Dermis microvascular lymphatic vessel endothelial cell (primary cell): ENCODE data around the gene EGFL6. TPM values are rescaled to one million over a fixed set of nuclear protein-coding genes. Genes with fewer than 3 reads are reported as not detected.

Experiments used
- total RNA-seq: library from RNA; depleted of rRNA; stranded (reverse); fragments of >200 nt; gene quantifications from 2 replicates; pipeline ENCODE4 v1.2.1, GENCODE V29; 2014

The EGFL6 gene
- total RNA-seq, 1 donor from 2014 or later = not detected

Other genes with a start within 250 kb of the EGFL6 start
- not detected in 2 replicates for gene ATXN3L, start 249.5 kb upstream of the EGFL6 start, total RNA-seq
- gene TCEANC, start 83.5 kb downstream of the EGFL6 start, total RNA-seq = 1.2 and 1.6 TPM in 2 replicates
- 16.0 and 19.5 TPM in 2 replicates for gene RAB9A, start 119.5 kb downstream of the EGFL6 start, total RNA-seq
- 8.9 and 11.2 TPM in 2 replicates for gene TRAPPC2, start 165.0 kb downstream of the EGFL6 start, total RNA-seq
- gene OFD1, start 165.1 kb downstream of the EGFL6 start, total RNA-seq = 5.4 and 6.1 TPM in 2 replicates
- 0.13 TPM in 1 of 2 replicates, not detected in the other for gene GPM6B, start 247.5 kb downstream of the EGFL6 start, total RNA-seq